OCI-LY1 (cell line): ENCODE measurements around the gene STXBP6.

Experiments
- EZH2 ChIP-seq: fragments of 200-600 bp; sonication (generic), shearing (Covaris generic); IDR thresholded peaks from 2 replicates; pipeline ENCODE4 v1.8.0; 2017; ENCODE audit warnings: borderline replicate concordance, mixed run types, mild to moderate bottlenecking, antibody characterized with exemption, low read length, moderate library complexity, mixed read lengths
- TF ChIP-seq, protein P1 (sequence below): fragments of 200-600 bp; sonication (generic), shearing (Covaris generic); IDR thresholded peaks from 2 replicates; pipeline ENCODE4 v1.5.1; 2017; ENCODE audit warnings: mild to moderate bottlenecking, antibody characterized with exemption, low read length, moderate library complexity, mixed read lengths

GRCh38 chr14:24883576-24883975 is 166.4 kb downstream of the STXBP6 start:
- TF ChIP-seq, protein P1, sequence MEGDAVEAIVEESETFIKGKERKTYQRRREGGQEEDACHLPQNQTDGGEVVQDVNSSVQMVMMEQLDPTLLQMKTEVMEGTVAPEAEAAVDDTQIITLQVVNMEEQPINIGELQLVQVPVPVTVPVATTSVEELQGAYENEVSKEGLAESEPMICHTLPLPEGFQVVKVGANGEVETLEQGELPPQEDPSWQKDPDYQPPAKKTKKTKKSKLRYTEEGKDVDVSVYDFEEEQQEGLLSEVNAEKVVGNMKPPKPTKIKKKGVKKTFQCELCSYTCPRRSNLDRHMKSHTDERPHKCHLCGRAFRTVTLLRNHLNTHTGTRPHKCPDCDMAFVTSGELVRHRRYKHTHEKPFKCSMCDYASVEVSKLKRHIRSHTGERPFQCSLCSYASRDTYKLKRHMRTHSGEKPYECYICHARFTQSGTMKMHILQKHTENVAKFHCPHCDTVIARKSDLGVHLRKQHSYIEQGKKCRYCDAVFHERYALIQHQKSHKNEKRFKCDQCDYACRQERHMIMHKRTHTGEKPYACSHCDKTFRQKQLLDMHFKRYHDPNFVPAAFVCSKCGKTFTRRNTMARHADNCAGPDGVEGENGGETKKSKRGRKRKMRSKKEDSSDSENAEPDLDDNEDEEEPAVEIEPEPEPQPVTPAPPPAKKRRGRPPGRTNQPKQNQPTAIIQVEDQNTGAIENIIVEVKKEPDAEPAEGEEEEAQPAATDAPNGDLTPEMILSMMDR: no peak
- TF ChIP-seq EZH2: no peak
